ENCODE measurements around the gene CLRN2. TPM values are rescaled to one million over a fixed set of nuclear protein-coding genes. Genes with fewer than 3 reads are reported as not detected.

CLRN2 gene
- total and polyA plus RNA-seq, 9 of the 15 experiments (the other 6 are each of a cell fraction or from before 2014, with no cell fraction given), result not detected

- Histone ChIP-seq H3K36me3 (ENCODE audit: control insufficient read depth, insufficient read depth, low read length) (peaks cover 2% of the 10 kb centered on the region; the same call in 2 of the 3 replicates), H3K4me3 (no peak overlapping the region), H3K9me3 (replicated peaks; ENCODE audit: control insufficient read depth, insufficient read depth, low read depth, low read length) (no peaks in the 10 kb centered on the region), H4K20me1 (replicated peaks; ENCODE audit: control insufficient read depth, insufficient read depth, low read length) (peaks cover 4% of the 10 kb centered on the region; the same call in 1 of the 2 replicates), H3K9me1 (ENCODE audit: control insufficient read depth, insufficient read depth, low read length) (no peaks in the 10 kb centered on the region), H3K79me2 (ENCODE audit: control insufficient read depth, insufficient read depth, low read length) (peaks cover 11% of the 10 kb centered on the region), H3K4me1 (replicated peaks in 1 of 2; ENCODE audit: control insufficient read depth in 2 of 2, insufficient read depth in 2 of 2, low read length in 2 of 2) (peaks cover 8 to 12% of the 10 kb centered on the region in 2 experiments; a peak in 4 of 5 replicates), H3K4me2 (ENCODE audit: insufficient read depth, low read length) (no peak overlapping the region), H2AFZ (ENCODE audit: low read depth, low read length) (no peak overlapping the region), H3K27ac (ENCODE audit: extremely low read depth, low read depth, low read length) (no peak overlapping the region), H3K27me3 (ENCODE audit: control insufficient read depth in 2 of 2, insufficient read depth in 2 of 2, low read length in 2 of 2) (peaks cover 16 to 20% of the 10 kb centered on the region in 2 experiments; a peak in 4 of 5 replicates), H3K9ac (ENCODE audit: insufficient read depth in 1 of 2, low read depth in 2 of 2, low read length in 2 of 2) (no peak overlapping the region)
- in situ Hi-C loops (cut with MboI) (no loop called here), intact Hi-C loops (cut with micrococcal nuclease) (no loop called here)
- ATAC-seq (no peak), FAIRE-seq (no peak), DNase-seq (ENCODE audit: extremely low read depth in 1 of 4, low spot score in 3 of 4) (no peak)
- BruUV-seq (replicated peaks), result no TSS peak
- POLR2A ChIA-PET, result interaction anchor here (0.6 kb wide), 1 partner anchor 1116 kb away, joined by 4 read pairs; no protein-coding TSS in a partner anchor
- CTCF ChIA-PET (ENCODE audit: low intra/inter-chr PET ratio), result interaction anchor here (0.6 kb wide), 1 partner anchor 1058 kb away, joined by 3 read pairs; no protein-coding TSS in a partner anchor
- 9% methylated on average over 14 of the region's 14 CpGs for WGBS (ENCODE audit: insufficient coverage, low coverage, missing lambda C conversion rate)
- TF ChIP-seq SRSF9 (IDR thresholded peaks at IDR 0.05; ENCODE audit: borderline replicate concordance, low read depth, low read length), result no peak
- TF ChIP-seq HINFP (tag; conservative IDR thresholded peaks at IDR 0.05; ENCODE audit: low read depth), result no peak
- TF ChIP-seq TSC22D4 (tag; IDR thresholded peaks at IDR 0.05), result no peak
- TF ChIP-seq REST (IDR thresholded peaks at IDR 0.05; ENCODE audit: borderline replicate concordance), result no peak
- TF ChIP-seq REST (CRISPR knock-in tag; IDR thresholded peaks at IDR 0.05; ENCODE audit: low read depth), result no peak
- no peak for TF ChIP-seq TAF7 (tag; IDR thresholded peaks at IDR 0.05)
- TF ChIP-seq E2F5 (CRISPR knock-in tag; IDR thresholded peaks at IDR 0.05), result no peak
- TF ChIP-seq BCOR (IDR thresholded peaks at IDR 0.05), result peak; percentile 26; the same call in 1 of the 2 replicates
Observed at GRCh38 chr4:17515445-17516407, 761 bp downstream of the CLRN2 start.

All from K562 (cell line).